Urinary bladder (tissue), 4 donors: ENCODE measurements around the gene SLC27A4. TPM values are rescaled to one million over a fixed set of nuclear protein-coding genes. Genes with fewer than 3 reads are reported as not detected.

Experiments
- DNase-seq: peaks from one replicate; pipeline ENCODE4 v3.0.0-alpha.2; 2015; ENCODE audit errors: extremely low spot score
- H3K27ac ChIP-seq: one replicate; pipeline ENCODE4 v1.5.1; 2013; ENCODE audit warnings: low read depth, mild to moderate bottlenecking, moderate library complexity
- H3K36me3 ChIP-seq: one replicate; pipeline ENCODE4 v1.6.1; 2013; ENCODE audit warnings: mild to moderate bottlenecking, moderate library complexity; ENCODE audit not compliant: insufficient read depth
- H3K4me1 ChIP-seq: one replicate; pipeline ENCODE4 v1.6.1; 2013; ENCODE audit warnings: mild to moderate bottlenecking, moderate library complexity; ENCODE audit not compliant: insufficient read depth
- H3K4me3 ChIP-seq: one replicate; pipeline ENCODE4 v1.5.1; 2013; ENCODE audit warnings: low read depth, low read length
- WGBS: extraction: QIAGEN DNeasy Blood & Tissue Kit; methylation state at CpG from one replicate; pipeline ENCODE4 v1.1.7; 2013; 5-methylcytosine and 5-hydroxymethylcytosine counted together
- polyA plus RNA-seq: library from polyadenylated mRNA; stranded (reverse); fragments of 200-250 nt; gene quantifications from one replicate; pipeline ENCODE4 v1.2.3, GENCODE V29; 2013
- total RNA-seq: library from RNA; depleted of rRNA; stranded (reverse); fragments of >200 nt; gene quantifications from one replicate; pipeline ENCODE4 v1.2.3, GENCODE V29; 2014
- donor health status: healthy with polysubstance abuse.
- donor health status: healthy.

The SLC27A4 gene
- total and polyA plus RNA-seq, 2 donors = 8.1 to 23.1 TPM

DNA sequence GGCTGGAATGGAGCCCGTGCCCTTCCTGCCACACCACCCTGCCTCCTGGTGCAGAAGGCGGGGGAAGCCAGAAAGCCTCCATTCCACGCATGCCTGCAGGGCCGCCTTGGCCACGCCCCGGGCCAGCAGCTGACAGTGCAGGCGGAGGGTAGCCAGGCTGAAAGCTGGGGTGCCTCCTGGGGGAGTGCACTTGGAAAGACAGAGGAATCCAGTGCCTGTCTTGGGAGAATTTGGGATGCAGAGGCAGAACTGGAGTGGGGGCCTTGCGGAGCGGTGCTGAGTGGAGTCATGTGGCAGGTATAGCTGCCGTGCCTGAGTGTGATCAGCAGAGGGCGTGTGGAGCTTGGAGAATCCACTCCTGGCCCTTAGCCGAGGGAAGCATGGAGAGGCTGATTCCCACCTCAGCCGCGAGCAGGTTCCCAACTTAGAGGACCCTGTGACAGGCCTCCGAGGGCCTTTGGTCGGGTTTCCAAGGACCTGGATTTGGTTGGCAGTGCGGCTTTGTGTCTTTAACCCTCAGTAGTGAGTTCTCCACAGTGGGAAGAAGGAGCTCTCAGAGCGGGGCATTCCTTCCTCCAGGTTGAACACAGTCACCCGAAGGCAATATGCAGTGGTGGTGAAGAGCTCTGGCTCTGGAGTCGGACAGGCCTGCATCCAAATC is 21.8 kb downstream of the SLC27A4 start:
- Histone ChIP-seq H3K4me3 (no peak overlapping the region), H3K27ac (no peak overlapping the region), H3K4me1 (no peaks in the 10 kb centered on the region), H3K36me3 (peaks cover 2% of the 10 kb centered on the region)
- DNase-seq = peak; percentile 69
- 10% methylated on average over 20 of the region's 20 CpGs for WGBS

- no peak overlapping the region for H3K4me3 ChIP-seq
- no peak for DNase-seq
- WGBS = 74% methylated on average over 3 of the region's 3 CpGs
- H3K27ac ChIP-seq = no peak overlapping the region
- H3K4me1 ChIP-seq = no peaks in the 10 kb centered on the region
- H3K36me3 ChIP-seq = no peaks in the 10 kb centered on the region
Measured at GRCh38 chr9:128362774-128363173, 22.4 kb downstream of the SLC27A4 start.

DNA sequence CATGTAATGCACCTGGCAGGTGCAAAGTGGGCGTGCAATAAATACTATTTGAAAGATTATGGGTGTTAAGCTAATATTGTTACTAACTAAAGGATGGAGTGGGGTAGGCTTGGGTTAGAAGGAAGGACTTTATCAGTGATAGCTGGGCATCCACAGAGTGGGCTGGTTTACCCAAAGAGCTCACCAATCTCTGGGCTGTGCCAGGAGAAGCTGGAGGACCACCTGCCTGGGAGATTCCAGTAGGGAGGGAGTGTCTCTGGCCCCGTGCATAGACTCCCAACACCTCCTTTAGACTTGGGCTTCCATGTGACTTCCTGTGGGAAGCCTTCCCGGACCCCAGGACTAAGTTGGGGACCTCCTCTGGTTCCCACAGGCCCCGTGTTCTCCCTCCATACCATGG is 25.2 kb downstream of the SLC27A4 start:
- DNase-seq = no peak
- Histone ChIP-seq H3K4me1 (no peaks in the 10 kb centered on the region), H3K36me3 (no peaks in the 10 kb centered on the region), H3K27ac (no peak overlapping the region), H3K4me3 (no peak overlapping the region)
- WGBS = 84% methylated on average over 4 of the region's 4 CpGs

DNA sequence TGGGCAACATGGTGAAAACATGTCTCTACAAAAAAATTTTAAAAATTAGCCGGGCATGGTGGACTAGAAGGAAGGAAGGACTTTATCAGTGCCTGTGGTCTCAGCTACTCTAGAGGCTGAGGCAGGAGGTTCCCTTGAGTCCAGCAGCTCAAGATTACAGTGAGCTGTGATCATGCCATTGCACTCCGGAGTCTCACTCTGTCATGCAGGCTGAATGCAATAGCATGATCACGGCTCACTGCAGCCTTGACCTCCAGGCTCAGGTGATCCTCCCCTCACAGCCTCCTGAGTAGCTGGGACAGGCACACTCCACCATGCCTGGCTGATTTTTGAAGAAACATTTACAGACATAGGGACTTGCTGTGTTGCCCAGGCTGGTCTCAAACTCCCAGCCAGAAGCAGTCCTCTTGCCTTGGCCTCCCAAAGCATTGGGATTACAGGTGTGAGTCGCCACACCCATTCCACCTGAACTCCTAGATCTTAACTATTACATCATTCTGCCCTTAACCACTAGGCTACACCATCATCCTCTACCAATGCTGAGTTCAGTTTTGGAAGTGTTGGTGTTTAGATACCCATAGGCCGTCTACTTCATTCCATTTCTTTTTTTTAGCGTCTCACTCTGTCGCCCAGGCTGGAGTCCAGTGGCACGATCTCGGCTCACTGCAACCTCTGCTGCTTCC is 28.8 kb downstream of the SLC27A4 start:
- Histone ChIP-seq H3K27ac (no peak overlapping the region), H3K4me1 (no peaks in the 10 kb centered on the region), H3K4me3 (no peak overlapping the region), H3K36me3 (no peaks in the 10 kb centered on the region)
- DNase-seq = no peak
- WGBS = 89% methylated on average over 9 of the region's 9 CpGs

DNA sequence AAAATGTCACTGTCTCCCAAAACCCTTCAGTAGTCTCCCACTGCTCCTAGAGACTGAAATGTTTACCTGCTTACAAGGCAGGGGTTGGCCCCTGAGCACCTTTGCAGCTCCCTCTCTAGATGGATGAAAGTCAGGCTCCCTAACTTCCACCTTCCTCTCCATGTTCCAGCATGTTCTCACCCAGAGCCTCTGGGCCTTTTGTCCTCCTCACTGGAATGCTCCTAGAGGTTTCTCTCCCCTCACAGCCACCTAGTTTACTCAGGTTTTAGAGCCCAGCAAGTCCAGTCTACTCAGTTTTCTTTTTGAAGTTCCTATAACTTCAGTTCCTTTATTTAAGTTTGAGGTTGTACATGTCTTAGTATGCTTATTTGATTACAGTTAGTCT is 30.0 kb downstream of the SLC27A4 start:
- H3K4me1 ChIP-seq = no peaks in the 10 kb centered on the region
- DNase-seq = no peak

GRCh38 chr9:128370752-128371629 is 30.7 kb downstream of the SLC27A4 start, which contains the start of gene URM1:
TSS of gene URM1 (plus strand) at chr9:128371374. CDS start at chr9:128371381, 7 bp downstream.
- H3K4me1 ChIP-seq = no peaks in the 10 kb centered on the region
- peak; percentile 94 for DNase-seq
- WGBS = under 1% methylated on average over 55 of the region's 55 CpGs
- peak within 1 kb of the TSS; percentile 82 for H3K4me3 ChIP-seq
- H3K27ac ChIP-seq = peak within 1 kb of the TSS; percentile 96
- H3K36me3 ChIP-seq = no peaks in the 10 kb centered on the region

More for the DNA sequence above, 30.0 kb downstream of the SLC27A4 start:
- H3K36me3 ChIP-seq = no peaks in the 10 kb centered on the region
- peak overlapping the region; percentile 96 for H3K27ac ChIP-seq
- peak overlapping the region; percentile 82 for H3K4me3 ChIP-seq

- no peaks in the 10 kb centered on the region for H3K4me1 ChIP-seq
- DNase-seq = no peak
- peak overlapping the region; percentile 82 for H3K4me3 ChIP-seq
- peak overlapping the region; percentile 80 for H3K27ac ChIP-seq
- 1% methylated on average over 10 of the region's 10 CpGs for WGBS
- no peaks in the 10 kb centered on the region for H3K36me3 ChIP-seq
Measured at GRCh38 chr9:128371630-128372117, 31.3 kb downstream of the SLC27A4 start.

DNA sequence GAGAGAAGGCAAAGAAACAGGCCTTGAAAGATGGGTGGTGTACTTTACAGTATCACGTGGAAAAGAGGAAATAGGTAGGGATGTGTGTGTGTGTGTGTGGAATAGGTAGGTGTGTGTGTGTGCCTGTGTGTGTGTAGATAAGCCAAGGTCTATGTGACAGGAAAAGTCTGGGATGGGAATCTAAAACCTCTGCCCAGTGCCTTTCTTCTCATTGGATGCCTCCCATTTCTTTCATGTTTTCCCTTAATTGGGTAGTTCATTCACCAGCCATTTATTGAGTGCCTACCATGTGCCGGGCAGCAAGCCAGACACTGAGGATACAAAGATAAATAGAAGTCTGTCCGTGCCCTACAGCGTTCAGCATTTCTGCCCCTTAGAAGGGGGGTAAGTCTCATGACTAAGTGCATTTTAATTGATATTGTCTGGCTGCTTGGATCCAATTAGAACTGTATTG is 31.9 kb downstream of the SLC27A4 start:
- Histone ChIP-seq H3K36me3 (no peaks in the 10 kb centered on the region), H3K27ac (no peak overlapping the region), H3K4me1 (no peaks in the 10 kb centered on the region), H3K4me3 (peak overlapping the region; percentile 82)
- DNase-seq = no peak
- WGBS = 33% methylated on average over 4 of the region's 4 CpGs

GRCh38 chr9:128372784-128373183 is 32.5 kb downstream of the SLC27A4 start:
- 83% methylated on average over 1 of the region's 1 CpG for WGBS
- H3K4me1 ChIP-seq = no peaks in the 10 kb centered on the region
- no peak overlapping the region for H3K27ac ChIP-seq
- no peak for DNase-seq
- H3K4me3 ChIP-seq = no peak overlapping the region
- H3K36me3 ChIP-seq = no peaks in the 10 kb centered on the region

- no peak overlapping the region for H3K4me3 ChIP-seq
- no peak overlapping the region for H3K27ac ChIP-seq
- no peaks in the 10 kb centered on the region for H3K4me1 ChIP-seq
- no peaks in the 10 kb centered on the region for H3K36me3 ChIP-seq
- DNase-seq = no peak
- 89% methylated on average over 9 of the region's 9 CpGs for WGBS
Measured at GRCh38 chr9:128374221-128374675, 33.9 kb downstream of the SLC27A4 start.

GRCh38 chr9:128375865-128376264 is 35.5 kb downstream of the SLC27A4 start:
- Histone ChIP-seq H3K36me3 (no peaks in the 10 kb centered on the region), H3K27ac (no peak overlapping the region), H3K4me3 (no peak overlapping the region), H3K4me1 (no peaks in the 10 kb centered on the region)
- no peak for DNase-seq
- WGBS = 67% methylated on average over 5 of the region's 5 CpGs

GRCh38 chr9:128382261-128382660 is 41.9 kb downstream of the SLC27A4 start:
- H3K27ac ChIP-seq = no peak overlapping the region
- H3K4me1 ChIP-seq = no peaks in the 10 kb centered on the region
- no peak for DNase-seq
- H3K4me3 ChIP-seq = no peak overlapping the region
- H3K36me3 ChIP-seq = no peaks in the 10 kb centered on the region
- 58% methylated on average over 6 of the region's 6 CpGs for WGBS

GRCh38 chr9:128383007-128383753 is 42.9 kb downstream of the SLC27A4 start:
- 73% methylated on average over 9 of the region's 9 CpGs for WGBS
- no peaks in the 10 kb centered on the region for H3K36me3 ChIP-seq
- no peak overlapping the region for H3K27ac ChIP-seq
- H3K4me1 ChIP-seq = no peaks in the 10 kb centered on the region
- DNase-seq = no peak
- H3K4me3 ChIP-seq = no peak overlapping the region
